Rectal smooth muscle tissue (tissue), 1 donor: ENCODE data around the gene CACNA1B.
"Not testable (repeated sequence)": the region's sequence is repeated elsewhere in the genome, so short reads cannot be mapped to it uniquely, and the experiment has no call there.

ENCODE experiments used
- H3K27ac ChIP-seq: one replicate; pipeline ENCODE4 v1.7.0; 2013; ENCODE audit warnings: low read depth, low read length, inconsistent platforms
- H3K27me3 ChIP-seq: one replicate; pipeline ENCODE4 v1.7.0; 2013; ENCODE audit warnings: low read length; ENCODE audit not compliant: control insufficient read depth, insufficient read depth
- H3K36me3 ChIP-seq: one replicate; pipeline ENCODE4 v1.7.0; 2013; ENCODE audit warnings: low read length; ENCODE audit not compliant: control insufficient read depth, insufficient read depth
- H3K4me1 ChIP-seq: one replicate; pipeline ENCODE4 v1.7.0; 2013; ENCODE audit warnings: low read length; ENCODE audit not compliant: control insufficient read depth, insufficient read depth
- H3K4me3 ChIP-seq: one replicate; pipeline ENCODE4 v1.7.0; 2013; ENCODE audit warnings: low read length
- H3K9ac ChIP-seq: one replicate; pipeline ENCODE4 v1.7.0; 2013; ENCODE audit warnings: low read length

CACNA1B gene

GRCh38 chr9:138015021-138015829 lies 137.6 kb downstream of the CACNA1B start:
- H3K4me1 ChIP-seq = no peaks in the 10 kb centered on the region
- H3K4me3 ChIP-seq = no peak overlapping the region
- H3K9ac ChIP-seq = no peak overlapping the region
- H3K27ac ChIP-seq = no peak overlapping the region
- no peaks in the 10 kb centered on the region for H3K36me3 ChIP-seq
- no peaks in the 10 kb centered on the region for H3K27me3 ChIP-seq

- Histone ChIP-seq H3K4me3 (no peak overlapping the region), H3K27ac (no peak overlapping the region), H3K4me1 (no peaks in the 10 kb centered on the region), H3K36me3 (no peaks in the 10 kb centered on the region), H3K9ac (no peak overlapping the region), H3K27me3 (no peaks in the 10 kb centered on the region)
Measured at GRCh38 chr9:138016406-138017187, 139.0 kb downstream of the CACNA1B start.

- no peaks in the 10 kb centered on the region for H3K36me3 ChIP-seq
- H3K9ac ChIP-seq = no peak overlapping the region
- no peak overlapping the region for H3K27ac ChIP-seq
- H3K4me1 ChIP-seq = no peaks in the 10 kb centered on the region
- no peak overlapping the region for H3K4me3 ChIP-seq
- peaks cover 2% of the 10 kb centered on the region for H3K27me3 ChIP-seq
Measured at GRCh38 chr9:138017200-138017599, 139.6 kb downstream of the CACNA1B start.

GRCh38 chr9:138019514-138019913 lies 141.9 kb downstream of the CACNA1B start:
- H3K36me3 ChIP-seq, H3K4me1 ChIP-seq, H3K27ac ChIP-seq, H3K4me3 ChIP-seq, H3K9ac ChIP-seq, H3K27me3 ChIP-seq: not testable (repeated sequence)

- H3K27me3 ChIP-seq = peaks cover 7% of the 10 kb centered on the region
Measured at GRCh38 chr9:138020120-138020794, 142.7 kb downstream of the CACNA1B start.

GRCh38 chr9:138020795-138021182 lies 143.2 kb downstream of the CACNA1B start:
- no peak overlapping the region for H3K4me3 ChIP-seq
- peaks cover 7% of the 10 kb centered on the region for H3K27me3 ChIP-seq
- H3K4me1 ChIP-seq = no peaks in the 10 kb centered on the region
- no peak overlapping the region for H3K9ac ChIP-seq
- no peak overlapping the region for H3K27ac ChIP-seq
- no peaks in the 10 kb centered on the region for H3K36me3 ChIP-seq

More at GRCh38 chr9:138020120-138020794, 142.7 kb downstream of the CACNA1B start:
- H3K27ac ChIP-seq = no peak overlapping the region
- no peaks in the 10 kb centered on the region for H3K36me3 ChIP-seq
- H3K4me3 ChIP-seq = no peak overlapping the region
- H3K4me1 ChIP-seq = no peaks in the 10 kb centered on the region
- no peak overlapping the region for H3K9ac ChIP-seq

- no peak overlapping the region for H3K9ac ChIP-seq
- no peak overlapping the region for H3K4me3 ChIP-seq
- no peaks in the 10 kb centered on the region for H3K36me3 ChIP-seq
- peaks cover 7% of the 10 kb centered on the region for H3K27me3 ChIP-seq
- no peaks in the 10 kb centered on the region for H3K4me1 ChIP-seq
- no peak overlapping the region for H3K27ac ChIP-seq
Measured at GRCh38 chr9:138021251-138022056, 143.9 kb downstream of the CACNA1B start.

GRCh38 chr9:138022121-138022741 lies 144.6 kb downstream of the CACNA1B start:
- Histone ChIP-seq H3K4me1 (no peaks in the 10 kb centered on the region), H3K36me3 (no peaks in the 10 kb centered on the region), H3K27ac (no peak overlapping the region), H3K9ac (no peak overlapping the region), H3K4me3 (no peak overlapping the region), H3K27me3 (peaks cover 7% of the 10 kb centered on the region)

- Histone ChIP-seq H3K27ac (no peak overlapping the region), H3K9ac (no peak overlapping the region), H3K36me3 (no peaks in the 10 kb centered on the region), H3K27me3 (peaks cover 7% of the 10 kb centered on the region), H3K4me1 (no peaks in the 10 kb centered on the region), H3K4me3 (no peak overlapping the region)
Measured at GRCh38 chr9:138022756-138023393, 145.3 kb downstream of the CACNA1B start.

GRCh38 chr9:138023394-138024124 lies 146.0 kb downstream of the CACNA1B start:
- Histone ChIP-seq H3K36me3 (no peaks in the 10 kb centered on the region), H3K27me3 (peaks cover 7% of the 10 kb centered on the region), H3K9ac (no peak overlapping the region), H3K4me3 (no peak overlapping the region), H3K27ac (no peak overlapping the region), H3K4me1 (no peaks in the 10 kb centered on the region)

- Histone ChIP-seq H3K9ac (no peak overlapping the region), H3K4me1 (no peaks in the 10 kb centered on the region), H3K36me3 (no peaks in the 10 kb centered on the region), H3K4me3 (no peak overlapping the region), H3K27ac (no peak overlapping the region), H3K27me3 (peaks cover 7% of the 10 kb centered on the region)
Measured at GRCh38 chr9:138024131-138024530, 146.5 kb downstream of the CACNA1B start.
